OCI-LY7 (cell line): ENCODE results near the gene TNC. TPM values are rescaled to one million over a fixed set of nuclear protein-coding genes. Genes with fewer than 3 reads are reported as not detected.

Experiments used
- BruUV-seq: library from RNA; stranded (reverse); fragments of 400-500 nt; replicated peaks from 2 replicates; lab custom pipeline; 2021; lab: Mats Ljungman, UMichigan
- CTCF ChIA-PET: fragments of 300-600 bp; sonication (Branson Sonifier 250); formaldehyde crosslinking; loops from one replicate; lab custom pipeline; 2022; ENCODE audit warnings: antibody characterized with exemption; ENCODE audit not compliant: unreplicated experiment; lab: Charles Lee
- POLR2A ChIA-PET: fragments of 300-600 bp; sonication (Branson Sonifier 250); formaldehyde crosslinking; loops from one replicate; lab custom pipeline; 2022; ENCODE audit warnings: antibody characterized with exemption; lab: Charles Lee
- DNase-seq: peaks from one replicate; pipeline ENCODE4 v3.0.0-alpha.2; 2015; ENCODE audit warnings: low spot score
- H2AFZ ChIP-seq: fragments of 200-600 bp; sonication (generic), shearing (Covaris generic); 2 replicates; pipeline ENCODE4 v1.6.1; 2014; ENCODE audit warnings: mild to moderate bottlenecking, antibody characterized with exemption, low read length, moderate library complexity
- H3K27ac ChIP-seq: fragments of 200-600 bp; sonication (generic); 2 replicates; pipeline ENCODE4 v1.5.1; 2014; ENCODE audit warnings: mixed run types, low read depth, mild to moderate bottlenecking, moderate library complexity, low read length, inconsistent platforms; ENCODE audit not compliant: poor library complexity, severe bottlenecking
- H3K36me3 ChIP-seq: fragments of 200-600 bp; sonication (generic); 2 replicates; pipeline ENCODE4 v1.6.1; 2014; ENCODE audit warnings: mild to moderate bottlenecking, antibody characterized with exemption, low read length, moderate library complexity, mixed read lengths; ENCODE audit not compliant: insufficient read depth
- H3K4me1 ChIP-seq: fragments of 200-600 bp; sonication (generic); 2 replicates; pipeline ENCODE4 v1.5.1; 2014; ENCODE audit warnings: mild to moderate bottlenecking, low read length; ENCODE audit not compliant: insufficient read depth, poor library complexity, severe bottlenecking
- H3K4me2 ChIP-seq: fragments of 200-600 bp; sonication (generic); 2 replicates; pipeline ENCODE4 v1.6.1; 2014; ENCODE audit warnings: mild to moderate bottlenecking, low read length
- H3K4me3 ChIP-seq: fragments of 200-600 bp; sonication (generic); 2 replicates; pipeline ENCODE4 v1.5.1; 2014; ENCODE audit warnings: mild to moderate bottlenecking, low read depth, low read length; ENCODE audit not compliant: poor library complexity, severe bottlenecking
- H3K79me2 ChIP-seq: fragments of 200-600 bp; sonication (generic); 2 replicates; pipeline ENCODE4 v1.6.1; 2016; ENCODE audit warnings: low read depth, mild to moderate bottlenecking, low read length, moderate library complexity, mixed read lengths; ENCODE audit not compliant: insufficient read depth
- H3K9me2 ChIP-seq: fragments of 200-600 bp; sonication (generic); 2 replicates; pipeline ENCODE4 v1.6.1; 2016; ENCODE audit warnings: mild to moderate bottlenecking, low read length, mixed read lengths; ENCODE audit not compliant: insufficient read depth
- H3K9me3 ChIP-seq: fragments of 200-600 bp; sonication (generic); 2 replicates; pipeline ENCODE4 v1.6.1; 2014; ENCODE audit warnings: mild to moderate bottlenecking, mixed run types, low read length, mixed read lengths
- H4K20me1 ChIP-seq: fragments of 200-600 bp; sonication (generic); 2 replicates; pipeline ENCODE4 v1.6.1; 2014; ENCODE audit warnings: mild to moderate bottlenecking, antibody characterized with exemption, low read length, moderate library complexity, mixed read lengths; ENCODE audit not compliant: insufficient read depth
- EZH2phosphoT487 ChIP-seq: fragments of 200-600 bp; sonication (generic); IDR thresholded peaks from 2 replicates; pipeline ENCODE4 v1.6.1; 2018; ENCODE audit warnings: low read depth, borderline replicate concordance, mild to moderate bottlenecking, mixed run types, antibody characterized with exemption, low read length, moderate library complexity, mixed read lengths
- intact Hi-C: fragments of 100-400 bp; cut with micrococcal nuclease; formaldehyde crosslinking; loops from one replicate; pipeline ENCODE4 v1.10.0; 2022; ENCODE audit not compliant: unreplicated experiment
- total RNA-seq, 2 experiments: library from RNA; depleted of rRNA in 1 of 2; stranded (reverse); fragments of >200 nt in 1 of 2; shearing (Covaris generic) in 1 of 2; gene quantifications; 2 replicates each; pipeline ENCODE4 v1.2.3, GENCODE V29; 2014 to 2022
- TF ChIP-seq, protein P1 (sequence below): fragments of 200-600 bp; sonication (generic); conservative IDR thresholded peaks from 2 replicates; pipeline ENCODE4 v1.5.1; 2014; ENCODE audit warnings: mild to moderate bottlenecking, antibody characterized with exemption, low read length, moderate library complexity, mixed read lengths

TNC gene
- total RNA-seq, 2 experiments from 2014 or later, result not detected

DNA sequence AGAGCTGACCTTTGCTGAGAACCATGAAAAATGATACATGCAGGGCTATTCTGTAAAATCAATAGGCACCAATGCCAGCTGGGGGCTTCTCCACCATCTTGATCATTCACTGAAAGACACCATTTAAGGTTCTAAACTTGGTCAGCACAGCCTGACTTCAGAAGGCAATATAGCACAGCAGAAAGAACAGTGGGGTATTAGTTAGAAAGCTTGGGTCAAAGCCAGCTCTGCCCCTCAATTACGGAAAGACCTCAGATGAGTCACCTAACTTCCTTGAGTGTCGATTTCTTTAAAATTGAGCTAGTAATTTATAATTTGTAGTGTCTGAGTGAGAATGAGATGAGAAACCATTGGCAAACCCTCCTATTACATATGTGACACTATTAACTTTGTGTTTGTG lies 3.4 kb downstream of the TNC start:
- POLR2A ChIA-PET, result no interaction called here
- CTCF ChIA-PET, result no interaction called here

DNA sequence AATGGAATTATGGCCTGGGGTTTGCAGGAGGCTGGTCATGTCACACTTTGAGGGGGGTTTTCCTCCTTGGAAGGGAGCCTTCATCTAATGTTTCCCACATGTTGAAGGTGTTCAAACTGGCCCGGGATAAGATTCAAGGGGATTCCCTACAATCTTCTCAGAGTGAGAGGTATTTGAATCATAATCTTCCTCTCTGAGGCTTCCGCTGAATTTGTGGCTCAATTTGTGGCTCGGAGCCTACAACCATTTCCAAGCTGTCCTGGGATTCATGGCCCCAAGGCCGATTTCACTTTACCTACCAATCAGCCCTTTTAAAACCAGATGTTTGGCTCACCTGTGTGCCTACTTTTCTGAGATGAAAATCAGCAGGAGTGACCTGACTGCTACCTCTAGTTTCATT lies 3.9 kb downstream of the TNC start:
- CTCF ChIA-PET, result no interaction called here
- POLR2A ChIA-PET, result no interaction called here

More for the DNA sequence above, 3.4 kb downstream of the TNC start:
- Histone ChIP-seq H3K4me2 (no peak overlapping the region), H3K4me1 (no peaks in the 10 kb centered on the region), H3K36me3 (no peaks in the 10 kb centered on the region), H4K20me1 (no peaks in the 10 kb centered on the region), H3K9me3 (no peaks in the 10 kb centered on the region), H3K4me3 (no peak overlapping the region), H3K79me2 (no peaks in the 10 kb centered on the region), H3K27ac (no peak overlapping the region), H2AFZ (no peak overlapping the region), H3K9me2 (no peaks in the 10 kb centered on the region)
- no peak for TF ChIP-seq EZH2phosphoT487
- TF ChIP-seq, protein P1, sequence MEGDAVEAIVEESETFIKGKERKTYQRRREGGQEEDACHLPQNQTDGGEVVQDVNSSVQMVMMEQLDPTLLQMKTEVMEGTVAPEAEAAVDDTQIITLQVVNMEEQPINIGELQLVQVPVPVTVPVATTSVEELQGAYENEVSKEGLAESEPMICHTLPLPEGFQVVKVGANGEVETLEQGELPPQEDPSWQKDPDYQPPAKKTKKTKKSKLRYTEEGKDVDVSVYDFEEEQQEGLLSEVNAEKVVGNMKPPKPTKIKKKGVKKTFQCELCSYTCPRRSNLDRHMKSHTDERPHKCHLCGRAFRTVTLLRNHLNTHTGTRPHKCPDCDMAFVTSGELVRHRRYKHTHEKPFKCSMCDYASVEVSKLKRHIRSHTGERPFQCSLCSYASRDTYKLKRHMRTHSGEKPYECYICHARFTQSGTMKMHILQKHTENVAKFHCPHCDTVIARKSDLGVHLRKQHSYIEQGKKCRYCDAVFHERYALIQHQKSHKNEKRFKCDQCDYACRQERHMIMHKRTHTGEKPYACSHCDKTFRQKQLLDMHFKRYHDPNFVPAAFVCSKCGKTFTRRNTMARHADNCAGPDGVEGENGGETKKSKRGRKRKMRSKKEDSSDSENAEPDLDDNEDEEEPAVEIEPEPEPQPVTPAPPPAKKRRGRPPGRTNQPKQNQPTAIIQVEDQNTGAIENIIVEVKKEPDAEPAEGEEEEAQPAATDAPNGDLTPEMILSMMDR, result no peak
- no TSS peak for BruUV-seq
- intact Hi-C loops, result no loop called here
- DNase-seq, result no peak

DNA sequence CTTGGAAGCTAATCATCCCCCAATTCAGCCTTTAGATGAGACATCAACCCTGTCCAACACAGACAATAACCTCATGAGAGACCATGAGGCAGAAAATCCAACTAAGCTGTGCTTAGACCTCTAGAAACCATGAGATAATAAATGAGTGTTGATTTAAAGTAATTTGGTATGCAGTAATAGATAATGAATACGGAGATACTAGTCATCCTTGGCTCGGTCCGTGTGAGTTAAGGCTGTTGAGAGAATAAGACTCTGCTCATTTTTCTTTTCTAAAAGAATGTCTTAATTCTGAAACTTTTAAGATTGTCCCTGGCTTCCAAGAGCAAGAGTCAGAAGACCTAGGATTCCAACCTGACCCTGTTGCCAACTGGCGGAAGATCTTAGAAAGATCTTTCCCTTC lies 6.1 kb downstream of the TNC start:
- Histone ChIP-seq H3K4me3 (no peak overlapping the region), H3K9me2 (no peaks in the 10 kb centered on the region), H3K36me3 (no peaks in the 10 kb centered on the region), H3K9me3 (no peaks in the 10 kb centered on the region), H3K79me2 (no peaks in the 10 kb centered on the region), H3K4me1 (no peaks in the 10 kb centered on the region), H2AFZ (no peak overlapping the region), H3K4me2 (no peak overlapping the region), H4K20me1 (no peaks in the 10 kb centered on the region), H3K27ac (no peak overlapping the region)
- ChIA-PET CTCF (no interaction called here), POLR2A (no interaction called here)
- no TSS peak for BruUV-seq
- intact Hi-C loops, result no loop called here
- no peak for DNase-seq
- TF ChIP-seq, protein P1, result no peak
- no peak for TF ChIP-seq EZH2phosphoT487

More for the DNA sequence above, 3.9 kb downstream of the TNC start:
- no peaks in the 10 kb centered on the region for H3K4me1 ChIP-seq
- no peaks in the 10 kb centered on the region for H3K9me2 ChIP-seq
- no peak overlapping the region for H3K4me3 ChIP-seq
- no TSS peak for BruUV-seq
- H3K79me2 ChIP-seq, result no peaks in the 10 kb centered on the region
- no peaks in the 10 kb centered on the region for H4K20me1 ChIP-seq
- TF ChIP-seq, protein P1, result no peak
- no peak for TF ChIP-seq EZH2phosphoT487
- H3K36me3 ChIP-seq, result no peaks in the 10 kb centered on the region
- no peak overlapping the region for H2AFZ ChIP-seq
- H3K4me2 ChIP-seq, result no peak overlapping the region
- no peak for DNase-seq
- intact Hi-C loops, result no loop called here
- no peaks in the 10 kb centered on the region for H3K9me3 ChIP-seq
- no peak overlapping the region for H3K27ac ChIP-seq
